Measurements from ENCODE around the gene NUPR1. TPM values are rescaled to one million over a fixed set of nuclear protein-coding genes. Genes with fewer than 3 reads are reported as not detected.

Gene NUPR1
- total RNA-seq, 1 donor from 2014 or later, result 0.63 TPM

- Histone ChIP-seq H3K27me3 (ENCODE audit: control insufficient read depth, insufficient read depth, low read length) (no peaks in the 10 kb centered on the region), H3K4me3 (ENCODE audit: low read depth, low read length) (no peak overlapping the region), H3K36me3 (ENCODE audit: control insufficient read depth, insufficient read depth, low read length) (no peaks in the 10 kb centered on the region)
- TF ChIP-seq, protein P1, sequence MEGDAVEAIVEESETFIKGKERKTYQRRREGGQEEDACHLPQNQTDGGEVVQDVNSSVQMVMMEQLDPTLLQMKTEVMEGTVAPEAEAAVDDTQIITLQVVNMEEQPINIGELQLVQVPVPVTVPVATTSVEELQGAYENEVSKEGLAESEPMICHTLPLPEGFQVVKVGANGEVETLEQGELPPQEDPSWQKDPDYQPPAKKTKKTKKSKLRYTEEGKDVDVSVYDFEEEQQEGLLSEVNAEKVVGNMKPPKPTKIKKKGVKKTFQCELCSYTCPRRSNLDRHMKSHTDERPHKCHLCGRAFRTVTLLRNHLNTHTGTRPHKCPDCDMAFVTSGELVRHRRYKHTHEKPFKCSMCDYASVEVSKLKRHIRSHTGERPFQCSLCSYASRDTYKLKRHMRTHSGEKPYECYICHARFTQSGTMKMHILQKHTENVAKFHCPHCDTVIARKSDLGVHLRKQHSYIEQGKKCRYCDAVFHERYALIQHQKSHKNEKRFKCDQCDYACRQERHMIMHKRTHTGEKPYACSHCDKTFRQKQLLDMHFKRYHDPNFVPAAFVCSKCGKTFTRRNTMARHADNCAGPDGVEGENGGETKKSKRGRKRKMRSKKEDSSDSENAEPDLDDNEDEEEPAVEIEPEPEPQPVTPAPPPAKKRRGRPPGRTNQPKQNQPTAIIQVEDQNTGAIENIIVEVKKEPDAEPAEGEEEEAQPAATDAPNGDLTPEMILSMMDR (IDR thresholded peaks at IDR 0.05; ENCODE audit: insufficient read depth, low read length, poor library complexity, severe bottlenecking), result no peak
- DNase-seq (ENCODE audit: low read depth), result no peak
Measured at GRCh38 chr16:28575446-28576109, 36.8 kb upstream of the NUPR1 start.

DNA sequence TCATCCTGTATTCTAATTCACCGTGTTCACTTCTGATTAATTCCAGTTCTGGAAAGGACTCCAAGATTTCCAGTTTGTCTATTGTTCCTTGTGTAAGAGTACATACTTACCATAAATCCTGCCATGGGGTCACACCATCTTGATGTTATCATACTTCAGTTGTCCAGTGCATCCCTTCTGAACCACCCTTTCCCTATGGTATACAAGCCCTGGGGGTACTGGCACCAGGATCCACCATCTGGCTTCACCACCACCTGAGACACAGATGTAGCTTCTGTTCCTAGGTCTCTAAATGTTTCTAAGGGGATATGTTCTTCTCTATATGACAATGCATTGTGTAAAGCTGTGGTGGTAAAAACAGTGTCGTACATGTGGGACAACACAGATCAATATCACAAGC is 36.2 kb upstream of the NUPR1 start:
- no peak overlapping the region for H3K4me3 ChIP-seq (ENCODE audit: low read depth, low read length)
- TF ChIP-seq, protein P1 (IDR thresholded peaks at IDR 0.05; ENCODE audit: insufficient read depth, low read length, poor library complexity, severe bottlenecking), result no peak
- H3K36me3 ChIP-seq (ENCODE audit: control insufficient read depth, insufficient read depth, low read length), result no peaks in the 10 kb centered on the region
- no peak for DNase-seq (ENCODE audit: low read depth)
- no peaks in the 10 kb centered on the region for H3K27me3 ChIP-seq (ENCODE audit: control insufficient read depth, insufficient read depth, low read length)

GRCh38 chr16:28573738-28574718 is 35.3 kb upstream of the NUPR1 start:
- no peak overlapping the region for H3K4me3 ChIP-seq (ENCODE audit: low read depth, low read length)
- H3K27me3 ChIP-seq (ENCODE audit: control insufficient read depth, insufficient read depth, low read length), result no peaks in the 10 kb centered on the region
- DNase-seq (ENCODE audit: low read depth), result no peak
- H3K36me3 ChIP-seq (ENCODE audit: control insufficient read depth, insufficient read depth, low read length), result no peaks in the 10 kb centered on the region
- TF ChIP-seq, protein P1 (IDR thresholded peaks at IDR 0.05; ENCODE audit: insufficient read depth, low read length, poor library complexity, severe bottlenecking), result no peak

DNA sequence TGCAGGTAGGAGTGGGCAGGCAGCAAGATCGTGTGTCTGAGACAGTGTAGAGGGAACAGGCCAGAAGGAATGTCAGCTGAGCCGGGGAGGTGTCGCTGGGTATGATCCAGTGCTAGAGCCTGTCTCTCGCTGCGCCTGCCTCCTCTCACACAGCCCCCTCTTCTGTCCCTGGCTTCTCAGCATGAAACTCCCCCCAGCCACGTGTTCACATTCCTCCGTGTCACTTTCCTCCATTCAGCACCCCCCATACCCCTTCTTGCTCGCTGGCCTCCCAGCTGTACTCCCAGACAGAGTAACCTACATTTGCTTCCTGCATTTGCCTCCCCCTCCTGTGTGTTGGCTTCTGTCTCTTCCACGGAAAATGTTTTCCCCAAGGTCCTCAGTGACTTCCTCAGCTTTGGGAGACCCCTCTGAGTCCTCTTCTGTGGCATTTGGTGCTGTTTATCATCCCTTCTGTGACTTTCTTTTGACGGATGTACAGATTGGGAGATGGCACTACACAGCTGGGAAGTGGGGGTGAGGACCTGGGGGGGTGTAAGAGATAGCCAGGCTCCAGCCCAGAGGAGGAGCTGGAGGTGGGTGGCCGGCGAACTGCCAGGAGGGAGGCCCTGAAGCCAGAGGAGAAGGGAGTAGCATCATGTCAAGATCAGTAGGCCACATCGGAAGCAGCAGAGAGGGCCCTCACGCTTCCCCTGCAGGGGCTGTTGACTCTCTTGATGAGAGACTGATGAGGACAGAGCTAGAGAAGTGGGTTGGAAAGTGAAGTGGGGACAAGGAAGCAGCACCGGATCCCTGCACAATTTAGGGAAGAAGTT is 34.1 kb upstream of the NUPR1 start:
- Histone ChIP-seq H3K4me3 (ENCODE audit: low read depth, low read length) (no peak overlapping the region), H3K36me3 (ENCODE audit: control insufficient read depth, insufficient read depth, low read length) (no peaks in the 10 kb centered on the region), H3K27me3 (ENCODE audit: control insufficient read depth, insufficient read depth, low read length) (no peaks in the 10 kb centered on the region)
- no peak for DNase-seq (ENCODE audit: low read depth)
- TF ChIP-seq, protein P1 (IDR thresholded peaks at IDR 0.05; ENCODE audit: insufficient read depth, low read length, poor library complexity, severe bottlenecking), result no peak

DNA sequence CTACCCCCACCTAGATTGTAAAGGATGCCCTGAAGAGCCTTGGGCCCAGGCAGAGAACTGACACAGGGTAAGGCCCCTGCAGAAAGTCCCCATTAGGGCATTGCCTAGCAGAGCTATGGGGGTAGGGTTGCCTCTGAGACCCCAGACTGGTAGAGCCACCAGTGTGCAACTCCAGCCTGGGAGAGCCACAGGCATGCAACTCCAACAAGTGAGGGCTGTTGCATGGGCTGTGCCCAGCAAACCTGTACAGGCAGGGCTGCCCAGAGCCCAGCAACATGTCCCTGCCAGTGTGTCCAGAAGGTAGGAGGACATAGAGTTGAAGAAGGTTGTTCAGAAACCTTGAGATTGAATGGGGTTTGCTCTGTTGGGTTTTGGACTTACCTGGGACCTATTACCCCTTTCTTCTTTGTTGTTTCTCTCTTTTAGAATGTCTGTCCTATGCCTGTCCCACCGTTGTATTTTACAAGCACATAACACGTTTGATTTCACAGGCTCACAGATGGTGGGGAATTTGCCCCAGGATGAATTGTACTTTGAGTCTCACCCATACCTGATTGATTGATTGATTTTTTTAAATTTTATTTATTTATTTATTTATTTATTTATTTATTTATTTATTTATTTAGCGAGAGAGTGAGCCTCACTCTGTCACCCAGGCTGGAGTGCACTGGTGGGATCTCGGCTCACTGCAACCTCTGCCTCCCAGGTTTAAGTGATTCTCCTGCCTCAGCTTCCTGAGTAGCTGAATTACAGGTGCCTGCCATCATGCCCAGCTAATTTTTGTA is 31.4 kb upstream of the NUPR1 start:
- no peaks in the 10 kb centered on the region for H3K27me3 ChIP-seq (ENCODE audit: control insufficient read depth, insufficient read depth, low read length)
- TF ChIP-seq, protein P1 (IDR thresholded peaks at IDR 0.05; ENCODE audit: insufficient read depth, low read length, poor library complexity, severe bottlenecking), result no peak
- H3K4me3 ChIP-seq (ENCODE audit: low read depth, low read length), result no peak overlapping the region
- DNase-seq (ENCODE audit: low read depth), result no peak
- H3K36me3 ChIP-seq (ENCODE audit: control insufficient read depth, insufficient read depth, low read length), result no peaks in the 10 kb centered on the region

Data from kidney epithelial cell (primary cell).